Right lobe of liver (tissue), 4 donors: Measurements from ENCODE around the gene DENND11.

Source experiments
- POLR2A ChIP-seq: fragments of 450-650 bp; IDR thresholded peaks from one replicate; pipeline ENCODE4 v1.6.1; 2017; ENCODE audit warnings: antibody characterized with exemption, mild to moderate bottlenecking
- TF ChIP-seq, protein P1 (sequence below), 4 donors: fragments of 200-600 bp in 3 of 4; fragments of 450-650 bp in 1 of 4; IDR thresholded peaks; one replicate each; pipeline versions ENCODE4 v1.5.1 to v1.8.0; 2016 to 2022; ENCODE audit warnings: antibody characterized with exemption in 4 of 4, mild to moderate bottlenecking in 2 of 4
- donor health status: DM: no; HTN: no; CAD: no.
- donor health status: DM: no; HTN: no; CAD: no.
- donor health status: DM: no; HTN: yes; CAD: no.

DNA sequence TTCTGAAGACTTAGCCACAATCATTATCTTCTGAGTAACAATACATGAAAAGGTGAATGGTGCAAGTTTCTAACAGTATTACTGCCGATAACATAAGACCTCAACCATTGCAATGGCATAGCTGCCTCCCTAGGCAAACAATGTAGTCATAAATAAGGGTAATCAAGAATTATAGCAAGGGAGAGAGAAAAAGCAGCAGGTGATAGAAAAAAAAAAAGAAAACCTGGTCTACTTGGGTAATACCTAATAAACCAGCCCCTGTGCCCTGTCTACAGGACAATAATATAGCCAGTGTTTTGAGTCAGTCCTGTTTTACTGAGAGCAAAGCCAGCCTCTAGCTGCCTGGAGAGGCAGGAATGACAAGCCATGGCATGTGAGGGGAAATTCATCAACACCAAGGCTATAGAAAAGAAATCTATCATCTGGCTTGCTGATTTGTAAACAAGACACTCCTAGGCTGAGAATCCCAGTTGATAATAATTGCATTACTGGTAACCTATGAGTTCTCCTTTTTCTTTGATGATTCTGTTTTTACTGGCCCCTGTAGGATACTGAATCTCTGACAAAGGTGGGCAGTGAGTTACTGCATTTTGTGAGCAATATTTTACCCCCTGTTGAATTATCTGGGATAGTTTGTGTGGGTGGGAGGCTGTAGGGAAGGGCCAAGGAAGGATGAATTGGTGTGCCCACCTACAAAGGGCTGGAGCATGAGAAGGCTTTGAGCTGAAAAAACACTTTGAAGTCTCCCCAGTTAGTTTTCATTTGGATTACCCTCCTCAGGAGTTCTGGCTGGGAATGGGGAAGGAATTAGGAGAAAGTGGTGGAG is 4.5 kb upstream of the DENND11 start:
- TF ChIP-seq, protein P1, sequence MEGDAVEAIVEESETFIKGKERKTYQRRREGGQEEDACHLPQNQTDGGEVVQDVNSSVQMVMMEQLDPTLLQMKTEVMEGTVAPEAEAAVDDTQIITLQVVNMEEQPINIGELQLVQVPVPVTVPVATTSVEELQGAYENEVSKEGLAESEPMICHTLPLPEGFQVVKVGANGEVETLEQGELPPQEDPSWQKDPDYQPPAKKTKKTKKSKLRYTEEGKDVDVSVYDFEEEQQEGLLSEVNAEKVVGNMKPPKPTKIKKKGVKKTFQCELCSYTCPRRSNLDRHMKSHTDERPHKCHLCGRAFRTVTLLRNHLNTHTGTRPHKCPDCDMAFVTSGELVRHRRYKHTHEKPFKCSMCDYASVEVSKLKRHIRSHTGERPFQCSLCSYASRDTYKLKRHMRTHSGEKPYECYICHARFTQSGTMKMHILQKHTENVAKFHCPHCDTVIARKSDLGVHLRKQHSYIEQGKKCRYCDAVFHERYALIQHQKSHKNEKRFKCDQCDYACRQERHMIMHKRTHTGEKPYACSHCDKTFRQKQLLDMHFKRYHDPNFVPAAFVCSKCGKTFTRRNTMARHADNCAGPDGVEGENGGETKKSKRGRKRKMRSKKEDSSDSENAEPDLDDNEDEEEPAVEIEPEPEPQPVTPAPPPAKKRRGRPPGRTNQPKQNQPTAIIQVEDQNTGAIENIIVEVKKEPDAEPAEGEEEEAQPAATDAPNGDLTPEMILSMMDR (IDR thresholded peaks at IDR 0.05), result no peak
- TF ChIP-seq POLR2A, result no peak
